ENCODE measurements around the gene GPR158.

GRCh38 chr10:25306386-25306785 lies 131.6 kb downstream of the GPR158 start:
- TF ChIP-seq CTCF (IDR thresholded peaks at IDR 0.05; ENCODE audit: borderline replicate concordance, extremely low read depth, low read length, poor library complexity, severe bottlenecking) (no peak), EZH2 (IDR thresholded peaks at IDR 0.05; ENCODE audit: borderline replicate concordance, low read depth, low read length, severe bottlenecking) (no peak)
